ENCODE data around the gene PDE7B.

Gene PDE7B

GRCh38 chr6:136147342-136147741, 295.8 kb downstream of the PDE7B start:
- Histone ChIP-seq H3K14ac (ENCODE audit: low read length) (no peak overlapping the region), H4K8ac (ENCODE audit: low read depth, low read length) (no peak overlapping the region), H3K4me2 (ENCODE audit: low read length) (no peak overlapping the region), H3K23ac (ENCODE audit: low read length) (peak overlapping the region; percentile 19), H3K4me3 (ENCODE audit: low read depth, low read length) (no peak overlapping the region), H3K79me2 (ENCODE audit: control insufficient read depth, insufficient read depth, low read length, poor library complexity) (no peaks in the 10 kb centered on the region), H4K91ac (ENCODE audit: low read depth, low read length) (no peak overlapping the region), H3K9me3 (ENCODE audit: insufficient read depth, low read depth, low read length) (no peaks in the 10 kb centered on the region), H2BK120ac (ENCODE audit: insufficient read depth, low read length, poor library complexity) (no peak overlapping the region), H3K4ac (ENCODE audit: low read depth, low read length) (no peak overlapping the region), H2BK5ac (ENCODE audit: low read depth, low read length, poor library complexity) (no peak overlapping the region), H3K9ac (ENCODE audit: low read length) (no peak overlapping the region), H4K12ac (ENCODE audit: low read depth, low read length) (no peak overlapping the region), H2AFZ (ENCODE audit: insufficient read depth, low read length, poor library complexity) (no peak overlapping the region), H3K27me3 (ENCODE audit: insufficient read depth, low read length) (no peaks in the 10 kb centered on the region), H3K27ac (ENCODE audit: low read depth, low read length) (no peak overlapping the region), H2AK5ac (ENCODE audit: low read length) (no peak overlapping the region), H3K79me1 (ENCODE audit: low read length) (no peaks in the 10 kb centered on the region), H3K4me1 (ENCODE audit: control insufficient read depth in 1 of 2, insufficient read depth in 2 of 2, low read length in 2 of 2) (no peaks in the 10 kb centered on the region), H3K36me3 (ENCODE audit: control insufficient read depth in 1 of 2, insufficient read depth in 2 of 2, low read length in 2 of 2) (no peaks in the 10 kb centered on the region), H2BK12ac (ENCODE audit: low read length) (no peak overlapping the region), H3K18ac (ENCODE audit: low read length) (no peak overlapping the region)
- WGBS (ENCODE audit: extremely low coverage, insufficient coverage, insufficient read length) = no CpG with 5 or more reads among the region's 2 CpGs
- no peak for DNase-seq

- no peaks in the 10 kb centered on the region for H3K9me3 ChIP-seq (ENCODE audit: insufficient read depth, low read depth, low read length)
These were observed 296.6 kb downstream of the PDE7B start for GRCh38 chr6:136148051-136148450.

GRCh38 chr6:136148523-136148922, 297.0 kb downstream of the PDE7B start:
- no peak overlapping the region for H3K4me3 ChIP-seq (ENCODE audit: low read depth, low read length)
- H2BK120ac ChIP-seq (ENCODE audit: insufficient read depth, low read length, poor library complexity) = no peak overlapping the region
- no peak overlapping the region for H3K9ac ChIP-seq (ENCODE audit: low read length)
- H3K4me2 ChIP-seq (ENCODE audit: low read length) = no peak overlapping the region
- no peak overlapping the region for H4K8ac ChIP-seq (ENCODE audit: low read depth, low read length)
- DNase-seq = no peak
- H3K79me1 ChIP-seq (ENCODE audit: low read length) = no peaks in the 10 kb centered on the region
- H3K4me1 ChIP-seq (ENCODE audit: control insufficient read depth in 1 of 2, insufficient read depth in 2 of 2, low read length in 2 of 2) = no peaks in the 10 kb centered on the region
- H2BK5ac ChIP-seq (ENCODE audit: low read depth, low read length, poor library complexity) = no peak overlapping the region
- H3K14ac ChIP-seq (ENCODE audit: low read length) = no peak overlapping the region
- no peaks in the 10 kb centered on the region for H3K27me3 ChIP-seq (ENCODE audit: insufficient read depth, low read length)
- H3K18ac ChIP-seq (ENCODE audit: low read length) = no peak overlapping the region
- H4K91ac ChIP-seq (ENCODE audit: low read depth, low read length) = no peak overlapping the region
- no peak overlapping the region for H4K12ac ChIP-seq (ENCODE audit: low read depth, low read length)
- no CpG with 5 or more reads among the region's 5 CpGs for WGBS (ENCODE audit: extremely low coverage, insufficient coverage, insufficient read length)
- no peak overlapping the region for H3K27ac ChIP-seq (ENCODE audit: low read depth, low read length)
- H3K4ac ChIP-seq (ENCODE audit: low read depth, low read length) = no peak overlapping the region
- no peak overlapping the region for H3K23ac ChIP-seq (ENCODE audit: low read length)
- no peak overlapping the region for H2AK5ac ChIP-seq (ENCODE audit: low read length)
- no peaks in the 10 kb centered on the region for H3K9me3 ChIP-seq (ENCODE audit: insufficient read depth, low read depth, low read length)
- no peak overlapping the region for H2BK12ac ChIP-seq (ENCODE audit: low read length)
- H2AFZ ChIP-seq (ENCODE audit: insufficient read depth, low read length, poor library complexity) = no peak overlapping the region
- H3K36me3 ChIP-seq (ENCODE audit: control insufficient read depth in 1 of 2, insufficient read depth in 2 of 2, low read length in 2 of 2) = no peaks in the 10 kb centered on the region
- H3K79me2 ChIP-seq (ENCODE audit: control insufficient read depth, insufficient read depth, low read length, poor library complexity) = no peaks in the 10 kb centered on the region

More at GRCh38 chr6:136148051-136148450, 296.6 kb downstream of the PDE7B start:
- H3K4me2 ChIP-seq (ENCODE audit: low read length) = no peak overlapping the region
- no peak overlapping the region for H2AK5ac ChIP-seq (ENCODE audit: low read length)
- no peaks in the 10 kb centered on the region for H3K79me2 ChIP-seq (ENCODE audit: control insufficient read depth, insufficient read depth, low read length, poor library complexity)
- no peak overlapping the region for H3K23ac ChIP-seq (ENCODE audit: low read length)
- H3K4ac ChIP-seq (ENCODE audit: low read depth, low read length) = no peak overlapping the region
- no peak overlapping the region for H3K27ac ChIP-seq (ENCODE audit: low read depth, low read length)
- H4K12ac ChIP-seq (ENCODE audit: low read depth, low read length) = no peak overlapping the region
- H4K91ac ChIP-seq (ENCODE audit: low read depth, low read length) = no peak overlapping the region
- no peak overlapping the region for H2BK120ac ChIP-seq (ENCODE audit: insufficient read depth, low read length, poor library complexity)
- no peak for DNase-seq
- H3K27me3 ChIP-seq (ENCODE audit: insufficient read depth, low read length) = no peaks in the 10 kb centered on the region
- no peak overlapping the region for H2BK5ac ChIP-seq (ENCODE audit: low read depth, low read length, poor library complexity)
- no peaks in the 10 kb centered on the region for H3K79me1 ChIP-seq (ENCODE audit: low read length)
- no peak overlapping the region for H3K18ac ChIP-seq (ENCODE audit: low read length)
- H2BK12ac ChIP-seq (ENCODE audit: low read length) = no peak overlapping the region
- H2AFZ ChIP-seq (ENCODE audit: insufficient read depth, low read length, poor library complexity) = no peak overlapping the region
- no peak overlapping the region for H3K4me3 ChIP-seq (ENCODE audit: low read depth, low read length)
- H3K9ac ChIP-seq (ENCODE audit: low read length) = no peak overlapping the region
- H3K14ac ChIP-seq (ENCODE audit: low read length) = no peak overlapping the region
- H3K36me3 ChIP-seq (ENCODE audit: control insufficient read depth in 1 of 2, insufficient read depth in 2 of 2, low read length in 2 of 2) = no peaks in the 10 kb centered on the region
- no peaks in the 10 kb centered on the region for H3K4me1 ChIP-seq (ENCODE audit: control insufficient read depth in 1 of 2, insufficient read depth in 2 of 2, low read length in 2 of 2)
- WGBS (ENCODE audit: extremely low coverage, insufficient coverage, insufficient read length) = no CpG with 5 or more reads among the region's 1 CpG
- no peak overlapping the region for H4K8ac ChIP-seq (ENCODE audit: low read depth, low read length)

- H3K27me3 ChIP-seq (ENCODE audit: insufficient read depth, low read length) = no peaks in the 10 kb centered on the region
- H2BK120ac ChIP-seq (ENCODE audit: insufficient read depth, low read length, poor library complexity) = no peak overlapping the region
- no peak overlapping the region for H2BK12ac ChIP-seq (ENCODE audit: low read length)
- H3K4me2 ChIP-seq (ENCODE audit: low read length) = no peak overlapping the region
- no peaks in the 10 kb centered on the region for H3K79me2 ChIP-seq (ENCODE audit: control insufficient read depth, insufficient read depth, low read length, poor library complexity)
- H2AK5ac ChIP-seq (ENCODE audit: low read length) = no peak overlapping the region
- no peak overlapping the region for H2AFZ ChIP-seq (ENCODE audit: insufficient read depth, low read length, poor library complexity)
- no peaks in the 10 kb centered on the region for H3K79me1 ChIP-seq (ENCODE audit: low read length)
- no peak overlapping the region for H3K27ac ChIP-seq (ENCODE audit: low read depth, low read length)
- H3K9me3 ChIP-seq (ENCODE audit: insufficient read depth, low read depth, low read length) = no peaks in the 10 kb centered on the region
- H3K14ac ChIP-seq (ENCODE audit: low read length) = no peak overlapping the region
- WGBS (ENCODE audit: extremely low coverage, insufficient coverage, insufficient read length) = no CpG with 5 or more reads among the region's 2 CpGs
- H3K9ac ChIP-seq (ENCODE audit: low read length) = no peak overlapping the region
- no peak for DNase-seq
- no peak overlapping the region for H3K4ac ChIP-seq (ENCODE audit: low read depth, low read length)
- no peak overlapping the region for H4K12ac ChIP-seq (ENCODE audit: low read depth, low read length)
- no peak overlapping the region for H4K8ac ChIP-seq (ENCODE audit: low read depth, low read length)
- H2BK5ac ChIP-seq (ENCODE audit: low read depth, low read length, poor library complexity) = no peak overlapping the region
- no peak overlapping the region for H3K23ac ChIP-seq (ENCODE audit: low read length)
- H3K4me3 ChIP-seq (ENCODE audit: low read depth, low read length) = no peak overlapping the region
- H4K91ac ChIP-seq (ENCODE audit: low read depth, low read length) = no peak overlapping the region
- no peaks in the 10 kb centered on the region for H3K36me3 ChIP-seq (ENCODE audit: control insufficient read depth in 1 of 2, insufficient read depth in 2 of 2, low read length in 2 of 2)
- H3K18ac ChIP-seq (ENCODE audit: low read length) = no peak overlapping the region
- no peaks in the 10 kb centered on the region for H3K4me1 ChIP-seq (ENCODE audit: control insufficient read depth in 1 of 2, insufficient read depth in 2 of 2, low read length in 2 of 2)
These were observed 297.8 kb downstream of the PDE7B start for GRCh38 chr6:136149311-136149710.
